GM23338 (cell line): ENCODE results near the gene CAT.

ENCODE experiments used
- CREB1 ChIP-seq: fragments of 250-450 bp; sonication (Bioruptor Pico); IDR thresholded peaks from 2 replicates; pipeline ENCODE4 v1.5.0; 2020; ENCODE audit warnings: low read depth, mild to moderate bottlenecking, moderate library complexity
- EZH2 ChIP-seq: fragments of 200-600 bp; sonication (generic); IDR thresholded peaks from one replicate; pipeline ENCODE4 v1.8.0; 2017; ENCODE audit warnings: antibody characterized with exemption, mild to moderate bottlenecking, low read depth; ENCODE audit not compliant: unreplicated experiment
- EZH2phosphoT487 ChIP-seq: fragments of 200-600 bp; sonication (generic); IDR thresholded peaks from one replicate; pipeline ENCODE4 v1.8.1; 2018; ENCODE audit warnings: antibody characterized with exemption; ENCODE audit not compliant: unreplicated experiment
- POLR2AphosphoS5 ChIP-seq: IDR thresholded peaks from 2 replicates; pipeline ENCODE4 v1.6.1; 2016; ENCODE audit warnings: antibody characterized with exemption, low read depth
- TF ChIP-seq, protein P1 (sequence below), 2 experiments: fragments of 200-600 bp in 1 of 2; sonication (generic) in 1 of 2; conservative IDR thresholded peaks; 2 replicates each; pipeline versions ENCODE4 v1.5.1 to v1.6.1; 2016 to 2017; ENCODE audit warnings: antibody characterized with exemption in 2 of 2, low read depth in 2 of 2, mild to moderate bottlenecking in 2 of 2, moderate library complexity in 1 of 2

GRCh38 chr11:34493926-34494595, 55.3 kb downstream of the CAT start:
- TF ChIP-seq EZH2 (no peak), POLR2AphosphoS5 (no peak), EZH2phosphoT487 (no peak), CREB1 (CRISPR knock-in tag) (no peak)
- TF ChIP-seq, protein P1, sequence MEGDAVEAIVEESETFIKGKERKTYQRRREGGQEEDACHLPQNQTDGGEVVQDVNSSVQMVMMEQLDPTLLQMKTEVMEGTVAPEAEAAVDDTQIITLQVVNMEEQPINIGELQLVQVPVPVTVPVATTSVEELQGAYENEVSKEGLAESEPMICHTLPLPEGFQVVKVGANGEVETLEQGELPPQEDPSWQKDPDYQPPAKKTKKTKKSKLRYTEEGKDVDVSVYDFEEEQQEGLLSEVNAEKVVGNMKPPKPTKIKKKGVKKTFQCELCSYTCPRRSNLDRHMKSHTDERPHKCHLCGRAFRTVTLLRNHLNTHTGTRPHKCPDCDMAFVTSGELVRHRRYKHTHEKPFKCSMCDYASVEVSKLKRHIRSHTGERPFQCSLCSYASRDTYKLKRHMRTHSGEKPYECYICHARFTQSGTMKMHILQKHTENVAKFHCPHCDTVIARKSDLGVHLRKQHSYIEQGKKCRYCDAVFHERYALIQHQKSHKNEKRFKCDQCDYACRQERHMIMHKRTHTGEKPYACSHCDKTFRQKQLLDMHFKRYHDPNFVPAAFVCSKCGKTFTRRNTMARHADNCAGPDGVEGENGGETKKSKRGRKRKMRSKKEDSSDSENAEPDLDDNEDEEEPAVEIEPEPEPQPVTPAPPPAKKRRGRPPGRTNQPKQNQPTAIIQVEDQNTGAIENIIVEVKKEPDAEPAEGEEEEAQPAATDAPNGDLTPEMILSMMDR (conservative IDR thresholded peaks at IDR 0.05; ENCODE audit: low read depth in 2 of 2) = no peak
